ENCODE measurements around the gene TTC39B. TPM values are rescaled to one million over a fixed set of nuclear protein-coding genes. Genes with fewer than 3 reads are reported as not detected.

The TTC39B gene
- total RNA-seq, 2 experiments from 2014 or later = 25.5 to 27.0 TPM

GRCh38 chr9:15206903-15207696, 99.9 kb downstream of the TTC39B start:
- peak overlapping the region; percentile 41 for H3K27ac Mint-ChIP-seq
- peaks cover 4% of the 10 kb centered on the region for H3K9me3 Mint-ChIP-seq
- ChIA-PET CTCF (no interaction called here), POLR2A (no interaction called here)
- H3K4me1 Mint-ChIP-seq = peaks cover 2% of the 10 kb centered on the region
- H3K4me3 Mint-ChIP-seq = no peak overlapping the region
- no peak for DNase-seq
- no peaks in the 10 kb centered on the region for H3K27me3 Mint-ChIP-seq
- H3K36me3 Mint-ChIP-seq (ENCODE audit: low read depth) = peaks cover 43% of the 10 kb centered on the region

GRCh38 chr9:15205632-15206420, 101.2 kb downstream of the TTC39B start:
- Mint-ChIP-seq H3K27ac (no peak overlapping the region), H3K4me3 (no peak overlapping the region), H3K36me3 (ENCODE audit: low read depth) (peaks cover 48% of the 10 kb centered on the region), H3K27me3 (no peaks in the 10 kb centered on the region), H3K9me3 (peaks cover 4% of the 10 kb centered on the region), H3K4me1 (peaks cover 2% of the 10 kb centered on the region)
- DNase-seq = no peak
- POLR2A ChIA-PET = interaction anchor here (0.7 kb wide), 1 partner anchor 40 kb away, joined by 3 read pairs; no protein-coding TSS in a partner anchor
- CTCF ChIA-PET = interaction anchor here (1.7 kb wide), 1 partner anchor 41 kb away, joined by 3 read pairs; no protein-coding TSS in a partner anchor

GRCh38 chr9:15203581-15203980, 103.4 kb downstream of the TTC39B start:
- no peak for DNase-seq
- H3K9me3 Mint-ChIP-seq = peaks cover 4% of the 10 kb centered on the region
- no peaks in the 10 kb centered on the region for H3K27me3 Mint-ChIP-seq
- peaks cover 2% of the 10 kb centered on the region for H3K4me1 Mint-ChIP-seq
- ChIA-PET POLR2A (no interaction called here), CTCF (no interaction called here)
- no peak overlapping the region for H3K27ac Mint-ChIP-seq
- H3K4me3 Mint-ChIP-seq = no peak overlapping the region
- peaks cover 40% of the 10 kb centered on the region for H3K36me3 Mint-ChIP-seq (ENCODE audit: low read depth)

DNA sequence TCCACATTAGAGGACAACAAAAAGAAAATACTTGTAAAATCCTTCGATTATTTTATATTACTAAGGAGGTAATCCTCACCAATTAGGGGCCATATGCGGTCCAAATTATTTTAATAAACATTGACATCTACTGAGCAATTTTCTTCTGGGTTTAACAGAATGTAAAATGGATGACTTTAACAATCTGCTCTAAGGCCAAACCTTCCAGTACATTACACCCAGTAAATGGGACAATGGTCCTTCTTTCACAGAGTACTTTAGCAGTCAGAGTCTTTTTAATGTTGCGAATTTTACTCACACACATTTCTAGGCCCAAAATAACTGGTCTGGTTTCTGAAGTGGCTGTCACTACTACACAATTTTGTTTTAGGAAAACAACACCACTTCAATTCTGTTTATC, 106.9 kb downstream of the TTC39B start:
- no peak for DNase-seq
- no peak overlapping the region for H3K4me3 Mint-ChIP-seq
- H3K36me3 Mint-ChIP-seq (ENCODE audit: low read depth) = peaks cover 38% of the 10 kb centered on the region
- CTCF ChIA-PET = no interaction called here
- H3K27ac Mint-ChIP-seq = no peak overlapping the region
- H3K4me1 Mint-ChIP-seq = no peaks in the 10 kb centered on the region
- POLR2A ChIA-PET = no interaction called here
- no peaks in the 10 kb centered on the region for H3K27me3 Mint-ChIP-seq
- peaks cover 2% of the 10 kb centered on the region for H3K9me3 Mint-ChIP-seq

- Mint-ChIP-seq H3K36me3 (ENCODE audit: low read depth) (peaks cover 76% of the 10 kb centered on the region), H3K4me1 (peaks cover 18% of the 10 kb centered on the region), H3K4me3 (no peak overlapping the region), H3K27ac (no peak overlapping the region), H3K27me3 (no peaks in the 10 kb centered on the region), H3K9me3 (peaks cover 2% of the 10 kb centered on the region)
- ChIA-PET POLR2A (no interaction called here), CTCF (no interaction called here)
- no peak for DNase-seq
Measured at GRCh38 chr9:15192856-15193255, 114.2 kb downstream of the TTC39B start.

DNA sequence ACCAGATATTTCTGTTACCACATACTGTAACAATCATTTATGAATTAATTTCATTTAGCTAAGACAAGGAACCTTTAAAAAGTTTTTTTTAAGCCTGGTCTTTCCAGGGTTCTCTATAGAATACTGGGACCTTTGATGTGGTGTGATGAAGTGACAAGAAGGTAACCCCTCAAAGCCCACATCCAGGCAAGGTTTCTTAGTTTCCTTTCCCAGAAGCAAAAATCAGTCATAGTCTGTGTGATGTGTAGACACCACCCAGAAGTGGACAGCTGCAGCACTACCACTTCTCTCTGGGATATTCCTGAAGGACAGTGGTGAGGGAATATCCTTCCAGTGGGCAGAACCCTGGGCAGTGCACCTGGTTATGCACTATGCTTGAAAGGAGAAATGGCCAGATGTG, 115.6 kb downstream of the TTC39B start:
- Mint-ChIP-seq H3K9me3 (peaks cover 2% of the 10 kb centered on the region), H3K27ac (no peak overlapping the region), H3K27me3 (no peaks in the 10 kb centered on the region), H3K36me3 (ENCODE audit: low read depth) (peaks cover 75% of the 10 kb centered on the region), H3K4me1 (peaks cover 18% of the 10 kb centered on the region), H3K4me3 (no peak overlapping the region)
- ChIA-PET POLR2A (no interaction called here), CTCF (no interaction called here)
- DNase-seq = peak; percentile 38

GRCh38 chr9:15189481-15189880, 117.5 kb downstream of the TTC39B start:
- peaks cover 67% of the 10 kb centered on the region for H3K36me3 Mint-ChIP-seq (ENCODE audit: low read depth)
- no peak for DNase-seq
- no peaks in the 10 kb centered on the region for H3K27me3 Mint-ChIP-seq
- H3K4me3 Mint-ChIP-seq = no peak overlapping the region
- no peak overlapping the region for H3K27ac Mint-ChIP-seq
- CTCF ChIA-PET = no interaction called here
- POLR2A ChIA-PET = no interaction called here
- H3K9me3 Mint-ChIP-seq = no peaks in the 10 kb centered on the region
- H3K4me1 Mint-ChIP-seq = peaks cover 18% of the 10 kb centered on the region

GRCh38 chr9:15187589-15187988, 119.4 kb downstream of the TTC39B start:
- Mint-ChIP-seq H3K4me3 (no peak overlapping the region), H3K9me3 (no peaks in the 10 kb centered on the region), H3K27ac (no peak overlapping the region), H3K36me3 (ENCODE audit: low read depth) (peaks cover 66% of the 10 kb centered on the region), H3K27me3 (no peaks in the 10 kb centered on the region), H3K4me1 (peaks cover 18% of the 10 kb centered on the region)
- CTCF ChIA-PET = interaction anchor here (0.6 kb wide), 1 partner anchor 476 kb away, joined by 3 read pairs; no protein-coding TSS in a partner anchor
- POLR2A ChIA-PET = no interaction called here
- no peak for DNase-seq

- POLR2A ChIA-PET = no interaction called here
- Mint-ChIP-seq H3K36me3 (ENCODE audit: low read depth) (peaks cover 58% of the 10 kb centered on the region), H3K27ac (no peak overlapping the region), H3K4me3 (no peak overlapping the region), H3K4me1 (peaks cover 4% of the 10 kb centered on the region), H3K9me3 (peaks cover 2% of the 10 kb centered on the region), H3K27me3 (no peaks in the 10 kb centered on the region)
- CTCF ChIA-PET = interaction anchor here (0.6 to 0.7 kb wide), 2 partner anchors 19 to 262 kb away, joined by 3 to 4 read pairs; no protein-coding TSS in a partner anchor
- no peak for DNase-seq
Measured at GRCh38 chr9:15182730-15183129, 124.3 kb downstream of the TTC39B start.

- H3K27ac Mint-ChIP-seq = no peak overlapping the region
- H3K36me3 Mint-ChIP-seq (ENCODE audit: low read depth) = peaks cover 60% of the 10 kb centered on the region
- H3K27me3 Mint-ChIP-seq = no peaks in the 10 kb centered on the region
- no peak overlapping the region for H3K4me3 Mint-ChIP-seq
- ChIA-PET POLR2A (no interaction called here), CTCF (no interaction called here)
- no peak for DNase-seq
- peaks cover 4% of the 10 kb centered on the region for H3K4me1 Mint-ChIP-seq
- H3K9me3 Mint-ChIP-seq = peaks cover 2% of the 10 kb centered on the region
Measured at GRCh38 chr9:15182101-15182551, 124.9 kb downstream of the TTC39B start.

DNA sequence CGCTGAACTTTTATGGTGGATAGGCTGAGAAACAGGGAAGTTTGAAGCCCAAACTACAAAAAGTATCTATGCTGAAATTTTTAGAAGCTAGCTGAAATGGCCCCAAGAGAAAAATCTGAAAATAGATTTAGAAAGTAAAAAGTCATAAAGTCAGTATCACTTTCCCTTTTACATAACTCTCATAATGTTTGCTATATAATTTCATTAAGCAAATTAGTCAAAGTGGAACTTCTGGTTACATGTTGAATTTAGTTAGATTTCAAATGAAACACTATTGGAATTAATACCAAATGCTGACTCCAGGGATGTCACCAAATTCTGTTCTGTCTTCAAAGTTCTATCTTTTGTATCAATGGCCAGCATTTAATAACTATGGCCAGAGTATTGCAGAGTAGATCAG, 126.9 kb downstream of the TTC39B start:
- ChIA-PET CTCF (no interaction called here), POLR2A (no interaction called here)
- no peak for DNase-seq
- no peak overlapping the region for H3K4me3 Mint-ChIP-seq
- H3K36me3 Mint-ChIP-seq (ENCODE audit: low read depth) = peaks cover 56% of the 10 kb centered on the region
- H3K4me1 Mint-ChIP-seq = peaks cover 4% of the 10 kb centered on the region
- H3K27me3 Mint-ChIP-seq = no peaks in the 10 kb centered on the region
- H3K27ac Mint-ChIP-seq = no peak overlapping the region
- H3K9me3 Mint-ChIP-seq = peaks cover 2% of the 10 kb centered on the region

- CTCF ChIA-PET = no interaction called here
- H3K36me3 Mint-ChIP-seq (ENCODE audit: low read depth) = peaks cover 61% of the 10 kb centered on the region
Measured at GRCh38 chr9:15178631-15179030, 128.4 kb downstream of the TTC39B start.

DNA sequence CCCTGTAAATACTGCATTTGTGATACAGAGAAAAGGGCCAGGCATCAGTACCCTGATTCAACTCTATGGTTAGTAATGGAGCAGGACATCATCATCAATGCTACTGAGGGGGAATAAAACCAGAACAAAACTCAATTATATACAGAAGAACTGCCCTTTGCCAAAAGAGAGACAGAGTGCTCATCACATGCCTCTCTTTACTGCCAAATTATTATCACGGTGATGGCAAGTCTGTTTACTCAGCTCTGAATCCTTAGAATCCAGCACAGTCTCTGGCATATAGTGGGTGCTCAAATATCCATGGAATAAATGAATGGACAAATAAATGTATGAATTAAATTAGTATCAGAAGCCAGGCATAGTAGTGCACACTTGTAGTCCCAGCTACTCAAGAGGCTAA, 130.2 kb downstream of the TTC39B start:
- Mint-ChIP-seq H3K4me3 (no peak overlapping the region), H3K9me3 (peaks cover 2% of the 10 kb centered on the region), H3K4me1 (peaks cover 4% of the 10 kb centered on the region), H3K27ac (no peak overlapping the region), H3K36me3 (ENCODE audit: low read depth) (peaks cover 59% of the 10 kb centered on the region), H3K27me3 (no peaks in the 10 kb centered on the region)
- POLR2A ChIA-PET = no interaction called here
- CTCF ChIA-PET = no interaction called here
- DNase-seq = no peak

More at GRCh38 chr9:15178631-15179030, 128.4 kb downstream of the TTC39B start:
- Mint-ChIP-seq H3K27ac (no peak overlapping the region), H3K9me3 (peaks cover 2% of the 10 kb centered on the region), H3K4me1 (peaks cover 4% of the 10 kb centered on the region), H3K27me3 (no peaks in the 10 kb centered on the region), H3K4me3 (no peak overlapping the region)
- no peak for DNase-seq
- POLR2A ChIA-PET = no interaction called here
